ENCODE results near the gene ELK3.

DNA sequence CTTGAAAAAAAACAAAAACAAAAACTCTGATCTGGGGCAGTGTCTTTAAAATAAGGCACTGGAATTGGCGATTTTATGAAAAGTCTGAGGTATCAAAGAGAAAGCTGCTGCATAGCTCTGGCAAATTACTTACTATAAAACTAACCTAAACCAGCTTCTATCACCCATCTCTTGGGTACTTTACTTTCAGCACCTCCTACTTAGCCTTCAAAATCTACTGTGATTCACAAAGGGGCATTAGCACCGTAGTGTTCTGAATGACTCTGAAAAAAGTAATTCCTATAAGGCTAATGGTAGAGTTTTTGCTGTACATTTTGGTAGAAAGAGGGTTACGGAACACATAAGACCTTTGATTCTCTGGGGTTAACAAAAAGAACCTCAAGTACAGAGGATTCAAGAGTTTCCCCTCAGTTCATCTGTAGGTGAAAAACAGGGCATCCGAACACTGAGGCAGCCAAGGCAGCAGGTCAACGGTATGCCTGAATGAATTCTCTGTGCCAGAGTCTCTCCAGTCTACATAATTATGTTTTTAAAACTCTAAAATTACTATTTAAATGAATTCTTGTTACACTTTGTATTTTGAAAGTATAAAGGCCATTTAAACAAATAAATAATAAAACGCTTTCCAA lies 101.5 kb downstream of the ELK3 start:
- TF ChIP-seq, protein P1, sequence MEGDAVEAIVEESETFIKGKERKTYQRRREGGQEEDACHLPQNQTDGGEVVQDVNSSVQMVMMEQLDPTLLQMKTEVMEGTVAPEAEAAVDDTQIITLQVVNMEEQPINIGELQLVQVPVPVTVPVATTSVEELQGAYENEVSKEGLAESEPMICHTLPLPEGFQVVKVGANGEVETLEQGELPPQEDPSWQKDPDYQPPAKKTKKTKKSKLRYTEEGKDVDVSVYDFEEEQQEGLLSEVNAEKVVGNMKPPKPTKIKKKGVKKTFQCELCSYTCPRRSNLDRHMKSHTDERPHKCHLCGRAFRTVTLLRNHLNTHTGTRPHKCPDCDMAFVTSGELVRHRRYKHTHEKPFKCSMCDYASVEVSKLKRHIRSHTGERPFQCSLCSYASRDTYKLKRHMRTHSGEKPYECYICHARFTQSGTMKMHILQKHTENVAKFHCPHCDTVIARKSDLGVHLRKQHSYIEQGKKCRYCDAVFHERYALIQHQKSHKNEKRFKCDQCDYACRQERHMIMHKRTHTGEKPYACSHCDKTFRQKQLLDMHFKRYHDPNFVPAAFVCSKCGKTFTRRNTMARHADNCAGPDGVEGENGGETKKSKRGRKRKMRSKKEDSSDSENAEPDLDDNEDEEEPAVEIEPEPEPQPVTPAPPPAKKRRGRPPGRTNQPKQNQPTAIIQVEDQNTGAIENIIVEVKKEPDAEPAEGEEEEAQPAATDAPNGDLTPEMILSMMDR (IDR thresholded peaks at IDR 0.05; ENCODE audit: insufficient read depth, low read length, poor library complexity, severe bottlenecking), result no peak
- TF ChIP-seq EZH2phosphoT487 (conservative IDR thresholded peaks at IDR 0.05; ENCODE audit: low read length), result no peak
